Middle frontal gyrus (tissue), 1 donor: ENCODE measurements around the gene LRTM2.

Experiments used
- DNase-seq: peaks from one replicate; pipeline ENCODE4 v3.0.0-alpha.2; 2015; ENCODE audit warnings: low spot score; ENCODE audit errors: extremely low spot score

The LRTM2 gene

DNA sequence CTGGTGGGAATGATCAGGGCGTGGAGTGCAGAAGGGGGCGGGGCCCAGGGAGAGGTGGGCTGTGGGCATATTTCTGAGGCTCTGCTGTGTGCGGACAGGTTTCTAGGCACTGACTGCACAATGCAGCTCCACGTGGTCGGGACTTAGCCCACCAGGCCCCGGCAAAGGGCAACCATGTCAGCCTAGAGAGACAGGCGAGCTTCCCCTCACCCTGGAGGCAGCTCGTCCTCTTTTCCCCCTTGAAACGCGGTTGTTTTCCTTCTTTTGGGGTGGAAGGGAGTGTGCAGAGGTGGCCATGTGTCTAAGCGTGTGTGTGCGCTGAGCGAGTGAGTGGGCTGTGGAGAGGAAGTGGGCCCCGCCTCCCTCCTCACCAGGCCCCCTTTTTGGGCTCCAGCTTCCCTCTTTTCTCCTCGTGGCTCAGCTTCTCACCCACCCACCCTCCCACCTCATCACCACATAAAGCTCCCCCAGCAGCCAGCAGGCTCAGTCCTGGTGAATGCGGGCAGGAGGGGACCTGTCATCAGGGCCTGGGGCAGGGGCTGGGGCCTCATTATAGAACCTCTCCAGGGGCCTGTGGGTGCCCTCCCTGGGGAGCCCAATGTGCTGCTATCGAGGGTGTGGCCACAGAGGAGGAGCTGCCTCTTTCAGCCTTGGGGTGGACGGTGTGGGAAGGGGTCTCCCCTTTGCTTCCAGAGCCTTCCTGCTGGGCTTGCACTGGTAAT lies 22.0 kb downstream of the LRTM2 start:
- no peak for DNase-seq

GRCh38 chr12:1842905-1843640 lies 22.7 kb downstream of the LRTM2 start:
- DNase-seq = no peak

GRCh38 chr12:1843641-1844005 lies 23.3 kb downstream of the LRTM2 start:
- no peak for DNase-seq

DNA sequence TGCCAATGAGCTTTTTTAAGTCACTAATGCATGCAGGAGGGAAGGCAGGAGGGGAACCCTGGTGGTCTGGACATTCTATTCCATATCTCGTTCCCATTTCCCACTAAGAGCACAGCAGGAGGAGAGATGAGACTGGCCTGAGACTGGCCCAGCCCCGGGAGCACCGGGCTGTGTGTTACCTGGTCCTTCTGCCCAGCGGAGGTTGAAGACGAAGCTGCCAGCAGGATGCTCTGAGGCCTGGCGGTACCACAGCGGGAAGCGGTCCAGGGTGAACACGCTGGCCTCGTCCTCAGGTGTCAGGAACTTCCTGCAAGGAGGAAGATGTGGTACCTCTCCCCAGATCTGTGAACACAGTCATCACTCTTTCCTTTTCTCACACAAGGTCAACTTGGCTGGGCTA lies 23.9 kb downstream of the LRTM2 start:
- DNase-seq = no peak

GRCh38 chr12:1844661-1845409 lies 24.5 kb downstream of the LRTM2 start:
- no peak for DNase-seq

DNA sequence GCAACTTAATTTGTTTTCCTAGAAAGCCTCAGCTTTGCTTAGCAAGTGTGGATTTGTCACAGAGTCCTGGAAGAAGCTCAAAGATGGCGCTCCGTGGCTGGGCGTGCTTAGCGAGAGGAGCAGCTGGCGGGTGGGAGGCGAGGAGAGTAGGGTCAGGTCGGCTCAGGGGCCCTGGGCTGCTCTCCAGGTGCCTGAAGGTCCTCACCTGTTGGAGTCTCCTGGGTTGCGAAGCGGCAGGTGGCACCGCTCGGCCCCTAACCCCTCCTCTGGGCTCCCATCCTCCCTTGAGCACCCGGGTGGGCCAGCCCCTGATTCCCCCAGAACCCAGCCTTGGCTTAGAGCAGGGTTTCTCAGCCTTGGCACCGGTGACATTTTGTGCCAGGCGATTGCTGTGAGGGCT lies 25.1 kb downstream of the LRTM2 start:
- DNase-seq = no peak

- no peak for DNase-seq
Measured at GRCh38 chr12:1845886-1846285, 25.5 kb downstream of the LRTM2 start.

GRCh38 chr12:1846421-1847405 lies 26.3 kb downstream of the LRTM2 start:
- no peak for DNase-seq

DNA sequence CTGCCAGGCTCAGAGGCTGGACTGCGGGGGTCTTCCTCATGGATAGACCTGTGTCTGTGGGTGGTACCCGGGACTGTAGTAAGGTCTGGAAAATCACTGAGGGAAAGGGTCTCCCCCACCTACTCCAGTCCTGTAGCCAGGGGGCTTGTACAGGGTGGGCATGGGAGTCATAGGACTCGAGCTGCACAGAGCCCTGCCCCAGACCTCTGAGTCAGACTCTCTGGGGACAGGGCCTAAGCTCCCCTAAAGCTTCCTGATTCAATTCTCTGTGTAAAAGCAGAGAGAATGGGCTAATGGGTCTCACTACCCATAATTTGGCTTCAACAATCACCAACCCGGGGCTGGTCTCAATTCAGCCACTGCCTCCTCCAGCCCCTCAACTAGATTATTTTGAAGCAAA lies 27.0 kb downstream of the LRTM2 start:
- no peak for DNase-seq

GRCh38 chr12:1848146-1848545 lies 27.8 kb downstream of the LRTM2 start:
- no peak for DNase-seq

DNA sequence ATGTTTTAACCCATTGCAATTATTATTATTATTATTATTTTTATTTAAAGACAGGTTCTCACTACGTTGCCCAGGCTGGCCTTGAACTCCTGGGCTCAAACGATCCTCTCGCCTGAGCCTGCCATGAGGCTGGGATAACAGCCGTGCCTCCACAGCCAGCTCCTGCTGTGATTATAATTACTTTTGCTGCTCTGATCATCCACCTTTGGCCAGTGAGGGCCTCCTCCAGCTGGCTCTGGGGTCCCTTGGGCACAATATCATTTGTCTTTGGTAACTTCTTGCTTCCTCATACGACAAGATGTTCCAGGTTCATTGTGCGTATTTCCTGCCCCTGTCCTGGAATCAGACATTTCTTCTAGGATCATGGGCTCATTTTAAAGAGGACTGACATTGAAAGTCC lies 28.4 kb downstream of the LRTM2 start:
- no peak for DNase-seq

GRCh38 chr12:1851151-1851701 lies 30.9 kb downstream of the LRTM2 start:
- peak; percentile 26 for DNase-seq

GRCh38 chr12:1852076-1852475 lies 31.7 kb downstream of the LRTM2 start:
- no peak for DNase-seq

GRCh38 chr12:1853716-1854115 lies 33.4 kb downstream of the LRTM2 start:
- no peak for DNase-seq

DNA sequence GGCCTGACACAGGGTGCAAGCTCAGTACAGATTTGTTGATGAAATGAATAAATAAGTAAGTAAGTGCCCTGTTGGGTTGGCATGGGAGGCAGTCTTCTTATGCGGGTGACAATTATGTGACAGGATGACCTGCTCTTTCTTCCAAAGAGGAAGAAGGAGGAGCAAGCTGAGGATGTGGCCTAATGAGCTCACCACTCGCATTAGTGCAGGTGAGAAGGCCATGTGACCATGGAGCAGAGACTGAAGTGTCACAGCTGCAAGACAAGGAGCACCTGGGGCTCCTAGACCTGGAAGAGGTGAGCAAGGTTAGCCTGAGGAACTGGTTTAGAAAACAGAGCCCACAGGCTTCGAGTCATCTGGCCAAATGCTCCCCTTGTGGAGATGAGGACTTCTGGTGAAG lies 34.9 kb downstream of the LRTM2 start:
- DNase-seq = no peak

- no peak for DNase-seq
Measured at GRCh38 chr12:1857086-1857485, 36.7 kb downstream of the LRTM2 start.

DNA sequence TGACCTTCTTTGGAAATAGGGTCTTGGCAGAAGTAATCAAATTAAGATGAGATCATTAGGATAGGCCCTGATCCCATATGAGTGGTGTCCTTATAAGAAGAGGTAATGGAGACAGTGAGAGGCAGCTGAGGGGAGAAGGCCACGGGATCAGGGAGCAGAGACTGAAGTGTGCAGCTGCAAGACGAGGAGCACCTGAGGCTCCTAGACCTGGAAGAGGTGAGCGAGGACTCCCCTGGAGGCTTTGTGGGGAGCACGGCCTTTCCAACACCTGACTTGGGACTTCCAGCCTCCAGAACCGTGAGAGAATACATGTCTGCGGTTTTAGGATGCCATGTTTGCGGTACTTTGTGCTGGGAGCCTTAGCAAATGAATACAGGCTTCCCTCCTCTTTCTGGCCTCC lies 37.5 kb downstream of the LRTM2 start:
- no peak for DNase-seq

GRCh38 chr12:1858456-1858855 lies 38.1 kb downstream of the LRTM2 start:
- DNase-seq = no peak

DNA sequence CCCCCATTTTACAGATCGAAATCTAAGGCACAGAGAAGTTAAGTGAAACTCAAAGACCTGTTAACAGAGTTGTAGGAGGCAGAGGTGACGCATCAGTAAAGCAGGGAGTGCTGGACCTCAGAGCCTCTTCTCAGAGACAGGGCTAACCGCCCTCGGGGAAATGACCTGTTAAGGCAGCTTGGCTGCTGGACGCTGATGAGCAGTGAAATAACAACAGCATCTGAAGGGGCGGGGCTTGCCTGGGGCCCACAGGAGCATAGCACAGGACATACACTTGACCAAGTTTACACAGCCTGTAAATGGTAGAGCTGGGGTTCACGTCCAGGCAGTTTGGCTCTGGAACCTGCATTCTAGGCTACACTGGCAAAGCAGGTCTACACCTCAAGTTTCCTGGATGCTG lies 39.3 kb downstream of the LRTM2 start:
- no peak for DNase-seq

DNA sequence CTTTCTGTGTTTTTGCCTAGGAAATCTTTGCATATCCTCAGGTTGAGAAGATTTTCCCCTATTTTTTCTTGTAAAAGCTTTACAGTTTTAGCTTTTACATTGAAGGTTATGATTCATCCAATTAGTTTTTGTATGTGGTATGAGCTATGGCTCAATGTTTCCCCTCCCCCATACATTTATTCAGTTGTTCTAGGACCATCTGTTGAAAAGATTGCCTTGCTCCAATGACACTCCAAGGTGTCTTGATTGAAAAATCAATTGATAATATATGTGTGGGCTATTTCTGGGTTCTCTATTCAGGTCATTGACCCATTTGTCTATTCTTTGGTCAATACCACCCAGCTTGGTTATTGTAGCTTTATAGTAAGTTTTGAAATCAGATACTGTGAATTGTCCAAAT lies 42.6 kb downstream of the LRTM2 start:
- DNase-seq = no peak

GRCh38 chr12:1863823-1864222 lies 43.5 kb downstream of the LRTM2 start:
- DNase-seq = no peak
